Measurements from ENCODE around the gene TARP.

The TARP gene

DNA sequence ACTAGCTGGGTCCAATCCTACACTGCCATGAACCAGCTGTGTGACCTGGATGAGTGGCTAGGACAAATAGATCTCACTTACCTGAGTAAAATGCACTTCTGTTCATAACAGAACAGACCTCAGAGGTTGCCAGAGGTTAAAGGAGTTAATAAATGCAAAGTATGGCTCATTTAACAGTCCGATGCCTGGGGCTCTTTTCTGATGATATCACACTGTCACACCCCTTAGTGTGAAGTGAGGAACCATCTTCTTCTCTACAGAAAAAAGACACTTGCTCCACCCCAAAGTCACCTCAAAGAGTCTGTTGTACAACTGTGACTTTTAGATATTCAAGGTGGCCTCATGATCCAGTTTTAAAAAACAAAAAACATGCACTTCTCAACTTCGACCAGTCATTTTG is 21.5 kb upstream of the TARP start:
- no peaks in the 10 kb centered on the region for H3K9me3 ChIP-seq (replicated peaks in 1 of 2; ENCODE audit: control insufficient read depth in 2 of 2, insufficient read depth in 1 of 2, low read depth in 1 of 2, low read length in 2 of 2)
- no peak overlapping the region for H3K18ac ChIP-seq (ENCODE audit: low read length)
- H3K4me3 ChIP-seq (ENCODE audit: low read length in 2 of 2), result no peak overlapping the region
- no peak overlapping the region for H3K14ac ChIP-seq (ENCODE audit: low read length)
- no peak overlapping the region for H2AK5ac ChIP-seq (ENCODE audit: low read depth, low read length)
- no peak for DNase-seq (ENCODE audit: low spot score)
- H3K23ac ChIP-seq (ENCODE audit: low read depth, low read length, poor library complexity), result no peak overlapping the region
- H4K8ac ChIP-seq (ENCODE audit: low read depth, low read length), result no peak overlapping the region
- H3K4me2 ChIP-seq (ENCODE audit: insufficient read depth, low read length, poor library complexity, severe bottlenecking), result no peak overlapping the region
- no peak overlapping the region for H2BK15ac ChIP-seq (ENCODE audit: low read length)
- H3K4ac ChIP-seq (ENCODE audit: low read length), result no peak overlapping the region
- H4K91ac ChIP-seq (ENCODE audit: low read depth, low read length, poor library complexity), result no peak overlapping the region
- H2BK5ac ChIP-seq (ENCODE audit: low read length), result no peak overlapping the region
- no CpG with 5 or more reads among the region's 2 CpGs for WGBS, 2 donors (ENCODE audit: extremely low coverage in 2 of 2, insufficient read length in 2 of 2, insufficient replicate concordance in 1 of 2)
- no peak overlapping the region for H3K27ac ChIP-seq (replicated peaks; ENCODE audit: low read length)
- no peak overlapping the region for H3K9ac ChIP-seq (ENCODE audit: low read depth, low read length, poor library complexity)
- no peaks in the 10 kb centered on the region for H3K79me1 ChIP-seq (ENCODE audit: low read depth, low read length)
- H2BK12ac ChIP-seq (ENCODE audit: low read length), result no peak overlapping the region
- no peak overlapping the region for H2BK120ac ChIP-seq (ENCODE audit: low read depth, low read length)
- H3K27me3 ChIP-seq (ENCODE audit: control insufficient read depth in 3 of 3, insufficient read depth in 3 of 3, low read depth in 1 of 3, low read length in 3 of 3), result no peaks in the 10 kb centered on the region
- H3K36me3 ChIP-seq (replicated peaks in 1 of 2; ENCODE audit: control insufficient read depth in 2 of 2, insufficient read depth in 2 of 2, low read length in 2 of 2), result no peaks in the 10 kb centered on the region
- H2AFZ ChIP-seq (ENCODE audit: low read length), result no peak overlapping the region
- no peaks in the 10 kb centered on the region for H3K4me1 ChIP-seq (ENCODE audit: control insufficient read depth in 2 of 2, insufficient read depth in 1 of 2, low read depth in 1 of 2, low read length in 2 of 2)

DNA sequence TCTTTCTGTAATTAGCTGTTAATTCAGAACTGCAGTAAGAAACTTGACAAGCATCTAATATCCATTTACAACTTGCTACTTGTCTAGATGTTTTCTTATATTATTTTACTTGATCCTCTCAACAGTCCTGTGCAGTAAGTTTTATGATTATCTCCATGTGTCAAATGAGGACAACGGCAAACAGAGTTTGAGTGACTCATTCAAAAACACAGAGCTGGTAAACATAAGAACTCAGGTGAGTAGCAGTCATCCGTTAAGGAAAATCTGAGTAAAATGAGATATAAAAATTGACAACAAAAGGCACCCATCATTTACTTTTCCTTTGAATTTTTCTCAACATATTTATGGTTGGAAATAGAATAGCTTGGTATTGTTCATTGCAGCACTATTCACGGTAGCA is 19.0 kb upstream of the TARP start:
- no CpG with 5 or more reads among the region's 3 CpGs for WGBS, 2 donors (ENCODE audit: extremely low coverage in 2 of 2, insufficient read length in 2 of 2, insufficient replicate concordance in 1 of 2)
- H3K4me3 ChIP-seq (ENCODE audit: low read length in 2 of 2), result no peak overlapping the region
- H3K14ac ChIP-seq (ENCODE audit: low read length), result no peak overlapping the region
- H3K4me1 ChIP-seq (ENCODE audit: control insufficient read depth in 2 of 2, insufficient read depth in 1 of 2, low read depth in 1 of 2, low read length in 2 of 2), result no peaks in the 10 kb centered on the region
- H2AFZ ChIP-seq (ENCODE audit: low read length), result no peak overlapping the region
- H3K9ac ChIP-seq (ENCODE audit: low read depth, low read length, poor library complexity), result no peak overlapping the region
- no peak overlapping the region for H2AK5ac ChIP-seq (ENCODE audit: low read depth, low read length)
- no peak overlapping the region for H3K23ac ChIP-seq (ENCODE audit: low read depth, low read length, poor library complexity)
- no peak overlapping the region for H3K18ac ChIP-seq (ENCODE audit: low read length)
- no peak overlapping the region for H2BK5ac ChIP-seq (ENCODE audit: low read length)
- DNase-seq (ENCODE audit: low spot score), result no peak
- H3K27me3 ChIP-seq (ENCODE audit: control insufficient read depth in 3 of 3, insufficient read depth in 3 of 3, low read depth in 1 of 3, low read length in 3 of 3), result no peaks in the 10 kb centered on the region
- no peak overlapping the region for H4K8ac ChIP-seq (ENCODE audit: low read depth, low read length)
- H3K36me3 ChIP-seq (replicated peaks in 1 of 2; ENCODE audit: control insufficient read depth in 2 of 2, insufficient read depth in 2 of 2, low read length in 2 of 2), result no peaks in the 10 kb centered on the region
- H4K91ac ChIP-seq (ENCODE audit: low read depth, low read length, poor library complexity), result no peak overlapping the region
- no peak overlapping the region for H3K4me2 ChIP-seq (ENCODE audit: insufficient read depth, low read length, poor library complexity, severe bottlenecking)
- H2BK15ac ChIP-seq (ENCODE audit: low read length), result no peak overlapping the region
- H2BK120ac ChIP-seq (ENCODE audit: low read depth, low read length), result no peak overlapping the region
- H3K27ac ChIP-seq (replicated peaks; ENCODE audit: low read length), result no peak overlapping the region
- H3K4ac ChIP-seq (ENCODE audit: low read length), result no peak overlapping the region
- no peaks in the 10 kb centered on the region for H3K79me1 ChIP-seq (ENCODE audit: low read depth, low read length)
- no peak overlapping the region for H2BK12ac ChIP-seq (ENCODE audit: low read length)
- H3K9me3 ChIP-seq (replicated peaks in 1 of 2; ENCODE audit: control insufficient read depth in 2 of 2, insufficient read depth in 1 of 2, low read depth in 1 of 2, low read length in 2 of 2), result no peaks in the 10 kb centered on the region

DNA sequence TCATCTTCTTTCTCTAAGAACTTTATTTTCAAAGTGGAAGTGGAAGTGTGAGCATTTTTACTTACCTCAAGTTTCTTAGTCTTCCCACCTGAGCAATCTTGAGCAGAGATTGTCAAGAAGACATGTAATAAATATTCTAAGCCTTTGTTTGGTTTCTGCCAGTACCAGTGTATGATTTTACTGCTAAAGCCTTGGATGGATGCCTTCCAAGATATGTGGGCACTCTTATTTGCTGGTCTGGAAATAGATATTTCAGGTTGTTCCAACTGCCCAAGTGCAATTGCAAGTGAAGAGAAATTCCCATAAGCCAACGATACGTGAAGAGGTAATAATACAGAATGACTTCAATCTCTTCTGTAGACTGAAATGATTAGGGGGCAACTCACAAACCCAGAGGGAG is 18.2 kb upstream of the TARP start:
- no peak overlapping the region for H2BK5ac ChIP-seq (ENCODE audit: low read length)
- H3K9ac ChIP-seq (ENCODE audit: low read depth, low read length, poor library complexity), result no peak overlapping the region
- no peak overlapping the region for H3K23ac ChIP-seq (ENCODE audit: low read depth, low read length, poor library complexity)
- H3K4ac ChIP-seq (ENCODE audit: low read length), result no peak overlapping the region
- no peak overlapping the region for H3K14ac ChIP-seq (ENCODE audit: low read length)
- no peak for DNase-seq (ENCODE audit: low spot score)
- no peaks in the 10 kb centered on the region for H3K9me3 ChIP-seq (replicated peaks in 1 of 2; ENCODE audit: control insufficient read depth in 2 of 2, insufficient read depth in 1 of 2, low read depth in 1 of 2, low read length in 2 of 2)
- H2BK12ac ChIP-seq (ENCODE audit: low read length), result no peak overlapping the region
- no peak overlapping the region for H4K8ac ChIP-seq (ENCODE audit: low read depth, low read length)
- H3K36me3 ChIP-seq (replicated peaks in 1 of 2; ENCODE audit: control insufficient read depth in 2 of 2, insufficient read depth in 2 of 2, low read length in 2 of 2), result no peaks in the 10 kb centered on the region
- no peak overlapping the region for H3K18ac ChIP-seq (ENCODE audit: low read length)
- H2BK120ac ChIP-seq (ENCODE audit: low read depth, low read length), result no peak overlapping the region
- no peak overlapping the region for H3K4me2 ChIP-seq (ENCODE audit: insufficient read depth, low read length, poor library complexity, severe bottlenecking)
- H4K91ac ChIP-seq (ENCODE audit: low read depth, low read length, poor library complexity), result no peak overlapping the region
- no peak overlapping the region for H3K27ac ChIP-seq (replicated peaks; ENCODE audit: low read length)
- H3K27me3 ChIP-seq (ENCODE audit: control insufficient read depth in 3 of 3, insufficient read depth in 3 of 3, low read depth in 1 of 3, low read length in 3 of 3), result peaks cover 0 to 4% (median 0%) of the 10 kb centered on the region in 3 experiments
- H3K4me3 ChIP-seq (ENCODE audit: low read length in 2 of 2), result no peak overlapping the region
- H3K79me1 ChIP-seq (ENCODE audit: low read depth, low read length), result no peaks in the 10 kb centered on the region
- H3K4me1 ChIP-seq (ENCODE audit: control insufficient read depth in 2 of 2, insufficient read depth in 1 of 2, low read depth in 1 of 2, low read length in 2 of 2), result no peaks in the 10 kb centered on the region
- H2AK5ac ChIP-seq (ENCODE audit: low read depth, low read length), result no peak overlapping the region
- no peak overlapping the region for H2BK15ac ChIP-seq (ENCODE audit: low read length)
- H2AFZ ChIP-seq (ENCODE audit: low read length), result no peak overlapping the region
- no CpG with 5 or more reads among the region's 2 CpGs for WGBS, 2 donors (ENCODE audit: extremely low coverage in 2 of 2, insufficient read length in 2 of 2, insufficient replicate concordance in 1 of 2)

DNA sequence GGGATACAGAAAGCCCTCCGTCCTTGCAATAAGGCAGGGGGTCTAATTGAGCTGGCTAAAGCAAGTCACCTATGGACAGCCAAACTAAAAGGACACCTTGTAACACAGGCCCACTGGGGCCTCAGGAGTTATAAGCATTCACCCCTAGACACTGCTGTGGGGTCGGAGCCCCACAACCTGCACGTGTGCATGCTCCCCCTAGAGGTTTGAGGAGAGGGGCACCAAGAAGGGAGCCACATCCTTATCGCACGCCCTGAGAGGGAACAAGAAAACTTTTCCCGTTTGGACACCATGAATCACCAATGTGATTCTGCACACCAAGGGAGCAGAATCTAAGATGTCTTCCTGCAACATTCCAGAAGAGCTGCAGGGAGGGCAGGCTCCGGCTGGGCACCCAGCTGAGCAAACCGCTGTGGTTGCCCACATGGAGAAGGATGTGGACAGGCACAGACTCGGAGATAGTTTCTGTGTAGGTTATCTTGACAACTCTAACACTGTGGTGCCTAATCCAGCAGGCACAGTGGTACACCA is 17.7 kb upstream of the TARP start:
- H2BK120ac ChIP-seq (ENCODE audit: low read depth, low read length), result no peak overlapping the region
- no peak overlapping the region for H3K4ac ChIP-seq (ENCODE audit: low read length)
- peaks cover 0 to 7% (median 0%) of the 10 kb centered on the region in 3 experiments for H3K27me3 ChIP-seq (ENCODE audit: control insufficient read depth in 3 of 3, insufficient read depth in 3 of 3, low read depth in 1 of 3, low read length in 3 of 3)
- H2AFZ ChIP-seq (ENCODE audit: low read length), result no peak overlapping the region
- no peak overlapping the region for H3K4me2 ChIP-seq (ENCODE audit: insufficient read depth, low read length, poor library complexity, severe bottlenecking)
- H3K18ac ChIP-seq (ENCODE audit: low read length), result no peak overlapping the region
- H3K4me3 ChIP-seq (ENCODE audit: low read length in 2 of 2), result no peak overlapping the region
- no peaks in the 10 kb centered on the region for H3K36me3 ChIP-seq (replicated peaks in 1 of 2; ENCODE audit: control insufficient read depth in 2 of 2, insufficient read depth in 2 of 2, low read length in 2 of 2)
- no peak for DNase-seq (ENCODE audit: low spot score)
- H3K4me1 ChIP-seq (ENCODE audit: control insufficient read depth in 2 of 2, insufficient read depth in 1 of 2, low read depth in 1 of 2, low read length in 2 of 2), result no peaks in the 10 kb centered on the region
- H2BK5ac ChIP-seq (ENCODE audit: low read length), result no peak overlapping the region
- H3K23ac ChIP-seq (ENCODE audit: low read depth, low read length, poor library complexity), result no peak overlapping the region
- no peak overlapping the region for H2BK15ac ChIP-seq (ENCODE audit: low read length)
- H2AK5ac ChIP-seq (ENCODE audit: low read depth, low read length), result no peak overlapping the region
- H4K8ac ChIP-seq (ENCODE audit: low read depth, low read length), result no peak overlapping the region
- no peaks in the 10 kb centered on the region for H3K79me1 ChIP-seq (ENCODE audit: low read depth, low read length)
- H3K9ac ChIP-seq (ENCODE audit: low read depth, low read length, poor library complexity), result no peak overlapping the region
- no peak overlapping the region for H3K14ac ChIP-seq (ENCODE audit: low read length)
- H3K9me3 ChIP-seq (replicated peaks in 1 of 2; ENCODE audit: control insufficient read depth in 2 of 2, insufficient read depth in 1 of 2, low read depth in 1 of 2, low read length in 2 of 2), result no peaks in the 10 kb centered on the region
- no peak overlapping the region for H2BK12ac ChIP-seq (ENCODE audit: low read length)
- no peak overlapping the region for H4K91ac ChIP-seq (ENCODE audit: low read depth, low read length, poor library complexity)
- no peak overlapping the region for H3K27ac ChIP-seq (replicated peaks; ENCODE audit: low read length)
- no CpG with 5 or more reads among the region's 9 CpGs for WGBS, 2 donors (ENCODE audit: extremely low coverage in 2 of 2, insufficient read length in 2 of 2, insufficient replicate concordance in 1 of 2)
